Neural cell (in vitro differentiated cells): ENCODE results near the gene FAF1. TPM values are rescaled to one million over a fixed set of nuclear protein-coding genes. Genes with fewer than 3 reads are reported as not detected.

Experiments
- H2AFZ ChIP-seq: fragments of 200-600, 300-800 bp; sonication (generic), shearing (Covaris generic); 2 replicates; pipeline ENCODE4 v1.6.0; 2014; ENCODE audit warnings: low read depth, mild to moderate bottlenecking, antibody characterized with exemption, low read length, moderate library complexity
- H3F3A ChIP-seq: fragments of 200-600 bp; shearing (Covaris generic); 2 replicates; pipeline ENCODE4 v1.6.1; 2016; ENCODE audit warnings: mild to moderate bottlenecking, moderate library complexity, mixed read lengths, antibody characterized with exemption, low read length; ENCODE audit not compliant: insufficient read depth, poor library complexity, severe bottlenecking
- H3K27ac ChIP-seq: fragments of 200-600, 300-800 bp; sonication (generic), shearing (Covaris generic); 2 replicates; pipeline ENCODE4 v1.5.1; 2014; ENCODE audit warnings: mild to moderate bottlenecking, low read length, moderate library complexity
- H3K27me3 ChIP-seq: fragments of 300-800, 200-600 bp; sonication (generic), shearing (Covaris generic); 2 replicates; pipeline ENCODE4 v1.6.0; 2014; ENCODE audit warnings: mild to moderate bottlenecking, low read depth, low read length, moderate library complexity; ENCODE audit not compliant: insufficient read depth
- H3K36me3 ChIP-seq: fragments of 300-800, 200-600 bp; sonication (generic), shearing (Covaris generic); 2 replicates; pipeline ENCODE4 v1.5.1; 2014; ENCODE audit warnings: mild to moderate bottlenecking, antibody characterized with exemption, low read length, moderate library complexity; ENCODE audit not compliant: insufficient read depth
- H3K4me2 ChIP-seq: fragments of 300-800, 200-600 bp; sonication (generic), shearing (Covaris generic); 2 replicates; pipeline ENCODE4 v1.6.0; 2014; ENCODE audit warnings: mild to moderate bottlenecking, low read length
- H3K4me3 ChIP-seq: fragments of 300-800, 200-600 bp; sonication (generic), shearing (Covaris generic); 2 replicates; pipeline ENCODE4 v1.5.1; 2014; ENCODE audit warnings: mild to moderate bottlenecking, low read length, moderate library complexity
- H3K79me2 ChIP-seq: fragments of 200-600 bp; shearing (Covaris generic); replicated peaks from 2 replicates; pipeline ENCODE4 v1.6.0; 2014; ENCODE audit warnings: mild to moderate bottlenecking, low read length, moderate library complexity; ENCODE audit not compliant: insufficient read depth
- H3K9ac ChIP-seq: fragments of 300-800, 200-600 bp; sonication (generic), shearing (Covaris generic); 2 replicates; pipeline ENCODE4 v1.6.1; 2016; ENCODE audit warnings: mild to moderate bottlenecking, low read length, mixed read lengths
- H3K9me2 ChIP-seq: fragments of 200-600 bp; shearing (Covaris generic); 2 replicates; pipeline ENCODE4 v1.6.1; 2016; ENCODE audit warnings: mild to moderate bottlenecking, low read length, mixed read lengths; ENCODE audit not compliant: insufficient read depth
- H3K9me3 ChIP-seq: fragments of 200-600, 300-800 bp; sonication (generic), shearing (Covaris generic); 2 replicates; pipeline ENCODE4 v1.6.1; 2016; ENCODE audit warnings: mild to moderate bottlenecking, mixed run types, low read length, moderate library complexity, mixed read lengths
- H4K20me1 ChIP-seq: fragments of 200-600 bp; shearing (Covaris generic); 2 replicates; pipeline ENCODE4 v1.6.1; 2016; ENCODE audit warnings: mild to moderate bottlenecking, mixed run types; ENCODE audit not compliant: insufficient read depth
- EP300 ChIP-seq: fragments of 450-650 bp; conservative IDR thresholded peaks from 2 replicates; pipeline ENCODE4 v1.6.1; 2014; ENCODE audit warnings: antibody characterized with exemption, mild to moderate bottlenecking, moderate library complexity; ENCODE audit not compliant: poor library complexity, severe bottlenecking
- EZH2 ChIP-seq: fragments of 200-600, 300-800 bp; shearing (Covaris generic), sonication (generic); IDR thresholded peaks from 2 replicates; pipeline ENCODE4 v1.6.1; 2014; ENCODE audit warnings: antibody characterized with exemption, low read length, borderline replicate concordance, mild to moderate bottlenecking; ENCODE audit not compliant: insufficient read depth, poor library complexity, severe bottlenecking
- MXI1 ChIP-seq: fragments of 450-650 bp; conservative IDR thresholded peaks from 2 replicates; pipeline ENCODE4 v1.6.1; 2014; ENCODE audit warnings: antibody characterized with exemption, mild to moderate bottlenecking; ENCODE audit not compliant: poor library complexity, severe bottlenecking
- POLR2AphosphoS5 ChIP-seq: IDR thresholded peaks from 2 replicates; pipeline ENCODE4 v1.6.1; 2012
- RAD21 ChIP-seq: fragments of 450-650 bp; conservative IDR thresholded peaks from 2 replicates; pipeline ENCODE4 v1.6.1; 2014; ENCODE audit warnings: antibody characterized with exemption, mild to moderate bottlenecking, moderate library complexity
- SMC3 ChIP-seq: fragments of 450-650 bp; conservative IDR thresholded peaks from 2 replicates; pipeline ENCODE4 v1.6.1; 2014; ENCODE audit warnings: antibody characterized with exemption, mild to moderate bottlenecking, moderate library complexity; ENCODE audit not compliant: poor library complexity
- TAF1 ChIP-seq: IDR thresholded peaks from 2 replicates; pipeline ENCODE4 v1.6.1; 2012; ENCODE audit warnings: low read depth
- polyA plus RNA-seq: library from polyadenylated mRNA; depleted of rRNA; stranded (reverse); fragments of >200 nt; gene quantifications from 2 replicates; pipeline ENCODE4 v1.2.3, GENCODE V29; 2014
- TF ChIP-seq, protein P1 (sequence below): IDR thresholded peaks from 2 replicates; pipeline ENCODE4 v1.6.1; 2012; ENCODE audit warnings: borderline replicate concordance
- TF ChIP-seq, protein P2 (sequence below): fragments of 450-650 bp; IDR thresholded peaks from 2 replicates; pipeline ENCODE4 v1.5.1; 2014; ENCODE audit warnings: antibody characterized with exemption, mild to moderate bottlenecking, moderate library complexity; ENCODE audit not compliant: poor library complexity, severe bottlenecking

FAF1 gene
- polyA plus RNA-seq, 1 donor from 2014 or later, result 52.1 TPM

DNA sequence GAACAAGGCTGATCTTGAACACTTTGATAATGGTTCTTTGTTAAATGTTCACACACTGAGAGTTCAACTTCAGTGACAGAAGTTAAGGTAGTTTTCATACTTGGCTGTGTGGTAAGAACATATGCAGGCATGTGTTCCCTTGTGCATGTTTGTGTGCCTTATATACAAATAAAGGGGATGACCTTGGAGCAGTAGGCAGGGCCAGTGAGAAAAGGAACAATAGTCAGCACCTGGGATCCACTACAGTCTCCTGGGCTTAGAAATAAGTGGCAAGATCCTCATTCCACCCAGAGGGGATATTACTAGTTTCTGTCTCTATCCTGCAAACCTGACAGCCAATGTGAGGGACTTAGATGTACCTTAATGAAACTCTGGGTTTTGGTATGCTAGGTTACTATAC is 486.6 kb downstream of the FAF1 start:
- Histone ChIP-seq H3K79me2 (no peaks in the 10 kb centered on the region), H3K27me3 (no peaks in the 10 kb centered on the region), H3K27ac (no peak overlapping the region), H3F3A (no peaks in the 10 kb centered on the region), H4K20me1 (no peaks in the 10 kb centered on the region), H3K9me3 (no peaks in the 10 kb centered on the region), H3K4me3 (no peak overlapping the region), H3K9me2 (no peaks in the 10 kb centered on the region), H3K4me2 (no peak overlapping the region), H2AFZ (no peak overlapping the region), H3K36me3 (no peaks in the 10 kb centered on the region), H3K9ac (no peak overlapping the region)
- TF ChIP-seq RAD21, result no peak
- TF ChIP-seq EP300, result no peak
- TF ChIP-seq, protein P1, sequence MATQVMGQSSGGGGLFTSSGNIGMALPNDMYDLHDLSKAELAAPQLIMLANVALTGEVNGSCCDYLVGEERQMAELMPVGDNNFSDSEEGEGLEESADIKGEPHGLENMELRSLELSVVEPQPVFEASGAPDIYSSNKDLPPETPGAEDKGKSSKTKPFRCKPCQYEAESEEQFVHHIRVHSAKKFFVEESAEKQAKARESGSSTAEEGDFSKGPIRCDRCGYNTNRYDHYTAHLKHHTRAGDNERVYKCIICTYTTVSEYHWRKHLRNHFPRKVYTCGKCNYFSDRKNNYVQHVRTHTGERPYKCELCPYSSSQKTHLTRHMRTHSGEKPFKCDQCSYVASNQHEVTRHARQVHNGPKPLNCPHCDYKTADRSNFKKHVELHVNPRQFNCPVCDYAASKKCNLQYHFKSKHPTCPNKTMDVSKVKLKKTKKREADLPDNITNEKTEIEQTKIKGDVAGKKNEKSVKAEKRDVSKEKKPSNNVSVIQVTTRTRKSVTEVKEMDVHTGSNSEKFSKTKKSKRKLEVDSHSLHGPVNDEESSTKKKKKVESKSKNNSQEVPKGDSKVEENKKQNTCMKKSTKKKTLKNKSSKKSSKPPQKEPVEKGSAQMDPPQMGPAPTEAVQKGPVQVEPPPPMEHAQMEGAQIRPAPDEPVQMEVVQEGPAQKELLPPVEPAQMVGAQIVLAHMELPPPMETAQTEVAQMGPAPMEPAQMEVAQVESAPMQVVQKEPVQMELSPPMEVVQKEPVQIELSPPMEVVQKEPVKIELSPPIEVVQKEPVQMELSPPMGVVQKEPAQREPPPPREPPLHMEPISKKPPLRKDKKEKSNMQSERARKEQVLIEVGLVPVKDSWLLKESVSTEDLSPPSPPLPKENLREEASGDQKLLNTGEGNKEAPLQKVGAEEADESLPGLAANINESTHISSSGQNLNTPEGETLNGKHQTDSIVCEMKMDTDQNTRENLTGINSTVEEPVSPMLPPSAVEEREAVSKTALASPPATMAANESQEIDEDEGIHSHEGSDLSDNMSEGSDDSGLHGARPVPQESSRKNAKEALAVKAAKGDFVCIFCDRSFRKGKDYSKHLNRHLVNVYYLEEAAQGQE, result no peak
- no peak for TF ChIP-seq SMC3

DNA sequence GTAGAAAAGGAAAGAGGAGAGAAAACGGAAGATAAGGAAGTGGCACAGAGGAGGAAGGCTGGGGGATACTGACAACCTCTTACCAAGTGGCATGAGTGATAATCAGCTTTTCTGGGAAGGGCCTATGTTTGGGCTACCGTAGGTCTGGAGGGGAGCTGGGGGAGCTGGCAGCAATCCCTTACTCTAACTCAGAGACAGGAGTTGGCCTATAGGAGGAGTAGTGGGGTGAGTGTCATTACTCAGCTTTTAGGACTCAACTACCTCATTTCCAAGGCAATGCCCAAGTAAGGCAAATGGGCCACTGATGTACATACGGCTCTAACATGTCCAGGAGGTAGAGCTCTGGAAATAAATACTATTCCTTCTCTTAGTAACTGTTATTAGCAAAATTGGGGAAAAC is 488.1 kb downstream of the FAF1 start:
- Histone ChIP-seq H3K9ac (no peak overlapping the region), H3K9me2 (no peaks in the 10 kb centered on the region), H3K79me2 (no peaks in the 10 kb centered on the region), H3K4me2 (no peak overlapping the region), H3F3A (no peaks in the 10 kb centered on the region), H3K9me3 (no peaks in the 10 kb centered on the region), H3K27ac (no peak overlapping the region), H3K27me3 (no peaks in the 10 kb centered on the region), H2AFZ (no peak overlapping the region), H3K4me3 (no peak overlapping the region), H3K36me3 (no peaks in the 10 kb centered on the region), H4K20me1 (no peaks in the 10 kb centered on the region)
- no peak for TF ChIP-seq POLR2AphosphoS5

DNA sequence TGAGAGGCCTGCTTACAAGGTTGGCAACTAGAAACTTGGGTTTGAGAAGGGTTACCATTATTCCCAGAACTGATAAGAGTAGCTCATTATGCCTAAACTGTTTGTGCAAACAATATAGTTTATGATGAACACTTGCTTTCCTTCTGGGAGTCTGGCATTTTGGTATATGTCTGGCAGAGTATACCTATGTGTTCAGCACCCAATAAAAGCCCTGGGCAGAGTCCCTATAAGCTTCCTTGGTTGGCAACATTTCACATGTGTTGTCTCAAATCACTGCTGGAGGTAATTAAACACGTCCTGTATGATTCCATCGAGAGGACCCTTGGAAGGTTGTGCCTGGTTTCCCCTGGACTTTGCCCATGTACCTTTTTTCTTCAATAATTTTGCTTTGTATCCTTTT is 497.1 kb downstream of the FAF1 start:
- H3K36me3 ChIP-seq, result no peaks in the 10 kb centered on the region
- H3K9ac ChIP-seq, result no peak overlapping the region
- TF ChIP-seq MXI1 (no peak), TAF1 (no peak), SMC3 (no peak), RAD21 (no peak), EP300 (no peak), POLR2AphosphoS5 (no peak), EZH2 (no peak)
- TF ChIP-seq, protein P2, sequence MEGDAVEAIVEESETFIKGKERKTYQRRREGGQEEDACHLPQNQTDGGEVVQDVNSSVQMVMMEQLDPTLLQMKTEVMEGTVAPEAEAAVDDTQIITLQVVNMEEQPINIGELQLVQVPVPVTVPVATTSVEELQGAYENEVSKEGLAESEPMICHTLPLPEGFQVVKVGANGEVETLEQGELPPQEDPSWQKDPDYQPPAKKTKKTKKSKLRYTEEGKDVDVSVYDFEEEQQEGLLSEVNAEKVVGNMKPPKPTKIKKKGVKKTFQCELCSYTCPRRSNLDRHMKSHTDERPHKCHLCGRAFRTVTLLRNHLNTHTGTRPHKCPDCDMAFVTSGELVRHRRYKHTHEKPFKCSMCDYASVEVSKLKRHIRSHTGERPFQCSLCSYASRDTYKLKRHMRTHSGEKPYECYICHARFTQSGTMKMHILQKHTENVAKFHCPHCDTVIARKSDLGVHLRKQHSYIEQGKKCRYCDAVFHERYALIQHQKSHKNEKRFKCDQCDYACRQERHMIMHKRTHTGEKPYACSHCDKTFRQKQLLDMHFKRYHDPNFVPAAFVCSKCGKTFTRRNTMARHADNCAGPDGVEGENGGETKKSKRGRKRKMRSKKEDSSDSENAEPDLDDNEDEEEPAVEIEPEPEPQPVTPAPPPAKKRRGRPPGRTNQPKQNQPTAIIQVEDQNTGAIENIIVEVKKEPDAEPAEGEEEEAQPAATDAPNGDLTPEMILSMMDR, result no peak
- TF ChIP-seq, protein P1, result no peak
- no peaks in the 10 kb centered on the region for H4K20me1 ChIP-seq
- H3K9me2 ChIP-seq, result no peaks in the 10 kb centered on the region
- H3K4me2 ChIP-seq, result no peak overlapping the region
- no peaks in the 10 kb centered on the region for H3K27me3 ChIP-seq
- H3K9me3 ChIP-seq, result no peaks in the 10 kb centered on the region
- H3K4me3 ChIP-seq, result no peak overlapping the region
- no peaks in the 10 kb centered on the region for H3K79me2 ChIP-seq
- H3K27ac ChIP-seq, result no peak overlapping the region
- H3F3A ChIP-seq, result no peaks in the 10 kb centered on the region
- H2AFZ ChIP-seq, result no peak overlapping the region
